GM19238 (cell line): Measurements from ENCODE around the gene DPT.

ENCODE experiments used
- DNase-seq: peaks from one replicate; pipeline ENCODE4 v3.0.0; 2011; ENCODE audit warnings: low spot score; ENCODE audit not compliant: insufficient read length

The DPT gene

GRCh38 chr1:168700575-168701268, 28.3 kb downstream of the DPT start:
- no peak for DNase-seq

- no peak for DNase-seq
These were observed 30.6 kb downstream of the DPT start for GRCh38 chr1:168698453-168698852.

DNA sequence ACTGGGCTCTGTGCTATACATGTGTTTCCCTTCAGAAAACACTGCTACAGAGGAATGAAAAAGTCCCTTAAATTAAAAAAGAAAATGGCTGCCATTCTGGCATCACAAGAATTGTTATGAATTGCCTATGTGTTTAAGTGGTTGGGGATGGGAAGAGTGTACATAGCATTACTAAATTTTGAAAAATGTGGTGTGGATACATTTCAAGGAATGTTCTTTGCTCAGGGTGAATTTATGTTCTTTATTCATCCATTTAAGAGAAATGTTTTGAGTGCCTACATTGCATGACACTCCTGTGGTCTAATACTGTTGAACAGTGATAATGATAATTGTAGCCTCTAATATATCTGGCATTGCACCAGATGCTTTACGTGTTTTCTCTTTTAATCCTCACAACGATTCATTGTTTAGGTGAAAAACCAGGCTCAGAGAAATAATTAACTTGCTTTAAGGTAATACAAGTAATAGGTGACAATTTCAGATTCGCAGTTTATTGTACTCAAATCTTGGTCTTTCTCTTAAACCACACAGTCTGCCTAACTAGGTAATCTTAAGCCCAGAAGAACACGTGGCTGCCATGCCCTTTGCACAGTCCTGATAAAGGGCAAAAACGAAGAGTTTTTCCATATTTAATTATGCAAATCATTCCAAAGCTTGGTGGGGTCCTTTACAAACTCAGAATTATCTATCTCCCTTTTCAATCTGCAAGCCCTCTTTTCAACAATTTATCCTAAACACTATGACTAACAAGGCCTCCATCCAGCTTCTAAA, 31.5 kb downstream of the DPT start:
- no peak for DNase-seq

DNA sequence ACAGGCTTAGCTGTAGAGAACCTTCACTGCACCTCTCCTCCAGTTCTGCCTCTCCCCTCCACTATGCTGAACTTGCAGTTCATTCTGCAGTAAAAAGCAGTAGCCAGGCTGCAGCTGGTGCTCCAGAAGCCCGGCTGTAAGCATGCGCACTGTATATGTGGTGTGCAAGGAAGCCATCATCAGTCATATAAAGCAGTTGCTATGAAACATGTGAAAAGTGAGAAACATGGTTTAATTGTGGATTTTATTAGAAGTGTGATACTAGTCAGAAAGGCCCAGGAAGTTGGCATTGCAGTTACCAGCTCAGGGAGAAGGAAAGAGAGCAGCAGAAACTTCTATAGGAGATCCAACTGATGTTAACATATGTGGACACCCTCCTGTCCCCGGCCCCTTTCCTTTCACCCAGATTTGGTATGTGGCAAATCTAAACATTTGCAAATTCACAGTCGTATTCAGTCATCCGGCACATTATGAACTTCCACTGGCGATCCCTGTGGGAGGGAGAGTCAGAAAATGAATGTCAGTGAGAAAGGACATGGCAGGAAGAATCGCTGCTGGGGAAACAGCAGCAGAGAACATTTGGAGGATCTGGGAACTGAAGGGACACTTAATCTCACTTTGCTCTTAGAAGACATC, 32.8 kb downstream of the DPT start:
- no peak for DNase-seq

DNA sequence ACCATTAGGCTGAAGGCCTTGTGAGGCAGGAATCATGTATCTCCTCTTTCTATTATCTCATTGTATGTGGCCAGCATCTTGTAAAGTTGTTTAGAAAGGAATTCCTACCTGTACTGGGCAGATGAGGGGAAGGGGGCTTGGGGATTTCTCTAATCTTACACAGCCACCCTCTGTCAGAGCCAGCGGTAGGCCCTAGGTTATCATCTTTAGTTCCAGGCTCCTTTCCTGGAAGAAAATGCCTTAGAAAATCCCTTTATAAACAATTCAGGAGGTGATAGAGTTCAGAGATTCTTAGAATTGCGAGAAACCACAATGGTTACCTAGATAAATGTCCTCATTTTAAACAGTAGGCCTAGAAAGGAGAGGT, 35.2 kb downstream of the DPT start:
- no peak for DNase-seq

- DNase-seq: no peak
These were observed 35.7 kb downstream of the DPT start for GRCh38 chr1:168693197-168693871.

GRCh38 chr1:168692472-168692871, 36.5 kb downstream of the DPT start:
- no peak for DNase-seq

- DNase-seq: no peak
These were observed 37.5 kb downstream of the DPT start for GRCh38 chr1:168691541-168691940.

- DNase-seq: no peak
These were observed 39.0 kb downstream of the DPT start for GRCh38 chr1:168689726-168690602.

- DNase-seq: no peak
These were observed 39.7 kb downstream of the DPT start for GRCh38 chr1:168689327-168689657.

GRCh38 chr1:168688644-168689326, 40.2 kb downstream of the DPT start:
- DNase-seq: no peak

GRCh38 chr1:168687816-168688215, 41.2 kb downstream of the DPT start:
- DNase-seq: no peak

DNA sequence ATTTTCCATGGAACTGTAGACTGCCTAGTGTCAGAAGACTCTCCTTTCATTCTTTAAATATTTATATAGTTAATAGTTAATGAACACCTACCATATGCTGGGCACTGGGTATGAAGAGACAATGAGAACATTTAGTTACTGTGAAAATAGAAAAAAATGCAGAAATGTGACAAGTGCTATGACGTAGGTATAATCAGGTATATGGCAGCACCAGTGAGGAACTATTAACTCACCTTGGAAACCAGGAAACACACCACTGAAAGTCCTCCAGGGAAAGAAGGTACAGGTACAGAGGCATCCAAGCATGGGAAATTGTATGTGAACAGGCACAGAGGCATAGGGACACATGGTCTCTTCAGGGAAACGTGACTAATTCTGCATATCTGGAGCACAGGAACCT, 42.3 kb downstream of the DPT start:
- DNase-seq: no peak

DNA sequence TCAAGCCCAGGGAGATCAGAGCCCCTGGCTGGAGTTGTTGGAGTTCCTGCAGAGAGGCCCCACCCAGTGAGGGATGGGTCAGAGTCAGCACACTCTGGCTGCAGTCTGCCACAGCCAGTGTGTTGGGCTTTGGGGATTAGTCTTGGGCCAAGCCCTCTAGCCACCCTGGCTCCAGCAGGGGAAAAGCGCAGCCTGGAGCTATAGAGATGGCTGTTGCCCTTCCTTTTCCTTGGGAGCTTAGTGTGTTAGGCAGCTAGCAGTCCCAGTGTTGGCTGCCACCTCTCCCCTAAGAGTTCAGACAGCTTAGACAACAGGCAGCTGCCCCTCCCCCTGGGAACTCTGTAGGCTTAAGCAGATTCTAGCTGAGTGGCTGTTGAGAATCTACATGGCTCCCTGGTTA, 45.1 kb downstream of the DPT start:
- DNase-seq: no peak

DNA sequence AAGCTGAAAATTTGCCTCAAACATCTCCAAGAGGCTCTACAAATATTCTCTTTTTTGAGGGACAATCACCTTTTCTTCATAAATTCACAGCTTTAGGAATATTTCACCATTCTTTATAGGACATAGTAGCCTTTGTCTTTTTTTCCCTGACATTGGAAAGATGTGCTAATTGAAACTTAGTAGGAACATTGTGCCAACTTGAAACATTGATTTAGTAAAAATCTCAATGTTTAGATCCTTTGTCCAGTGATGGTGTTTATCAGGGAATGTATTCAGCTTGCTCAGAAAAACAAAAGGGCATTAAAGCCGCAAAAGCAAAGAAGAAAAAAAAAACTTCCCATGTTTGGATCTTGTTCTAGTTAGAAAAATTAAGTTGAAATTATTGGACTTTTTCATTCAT, 52.1 kb downstream of the DPT start:
- DNase-seq: no peak

GRCh38 chr1:168676029-168676812, 52.8 kb downstream of the DPT start:
- DNase-seq: no peak

- no peak for DNase-seq
These were observed 54.9 kb downstream of the DPT start for GRCh38 chr1:168673974-168674683.

DNA sequence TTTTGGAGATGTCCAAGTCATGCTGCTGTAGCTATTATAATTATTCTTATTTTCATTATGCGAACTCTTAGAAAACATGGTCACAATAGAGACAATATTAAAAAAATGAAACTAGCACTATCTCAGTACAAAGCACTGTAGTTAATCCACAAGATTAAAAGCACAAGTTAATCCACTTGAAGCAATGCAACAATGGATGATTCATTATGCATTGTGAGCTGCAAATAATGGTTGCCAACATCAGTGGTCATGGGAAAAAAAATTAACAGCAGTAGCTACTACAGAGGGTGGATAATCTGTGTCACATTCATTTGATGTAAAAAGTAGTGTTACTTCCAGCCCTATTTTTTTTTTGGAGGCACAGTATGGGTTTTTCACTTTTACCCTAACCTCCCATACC, 56.7 kb downstream of the DPT start:
- DNase-seq: no peak

DNA sequence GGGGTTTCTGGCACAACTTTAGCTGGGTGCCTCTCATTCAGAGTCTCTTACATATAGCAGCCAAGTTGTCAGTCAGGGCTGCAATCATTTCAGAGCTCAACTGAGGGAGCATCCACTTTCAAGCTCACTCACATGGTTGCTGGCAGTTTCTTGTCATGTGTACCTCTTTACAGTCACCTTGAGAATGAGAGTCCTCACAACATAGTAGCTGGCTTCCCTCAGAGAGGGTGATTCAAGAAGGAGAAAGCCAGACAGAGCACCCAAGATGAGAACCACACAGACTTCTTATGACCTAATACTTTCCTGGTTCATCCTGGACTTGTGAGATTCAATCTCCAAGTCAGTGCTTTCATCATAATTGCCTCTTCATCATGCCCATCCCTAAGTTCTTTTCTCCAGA, 57.2 kb downstream of the DPT start:
- no peak for DNase-seq
